Fibroblast of pulmonary artery (primary cell): ENCODE data around the gene RPL3.

Source experiments
- DNase-seq: peaks from one replicate; pipeline ENCODE4 v3.0.0-alpha.2; 2010; ENCODE audit warnings: low read depth
- H3K4me3 ChIP-seq: replicated peaks from 2 replicates; pipeline ENCODE4 v1.5.1; 2011; ENCODE audit warnings: low read depth, mild to moderate bottlenecking, control low read depth, low read length, moderate library complexity
- CTCF ChIP-seq: IDR thresholded peaks from 2 replicates; pipeline ENCODE4 v1.5.1; 2011; ENCODE audit warnings: mild to moderate bottlenecking, control low read depth, low read length, inconsistent platforms; ENCODE audit errors: missing control alignments

RPL3 gene

GRCh38 chr22:39319284-39320022 lies at the start of gene RPL3:
RPL3 (minus strand) TSS chr22:39319623; CDS start chr22:39319597, 26 bp downstream.
- DNase-seq, result peak; percentile 99
- peak within 1 kb of the TSS; percentile 97 for H3K4me3 ChIP-seq
- peak; percentile 7 for TF ChIP-seq CTCF

DNA sequence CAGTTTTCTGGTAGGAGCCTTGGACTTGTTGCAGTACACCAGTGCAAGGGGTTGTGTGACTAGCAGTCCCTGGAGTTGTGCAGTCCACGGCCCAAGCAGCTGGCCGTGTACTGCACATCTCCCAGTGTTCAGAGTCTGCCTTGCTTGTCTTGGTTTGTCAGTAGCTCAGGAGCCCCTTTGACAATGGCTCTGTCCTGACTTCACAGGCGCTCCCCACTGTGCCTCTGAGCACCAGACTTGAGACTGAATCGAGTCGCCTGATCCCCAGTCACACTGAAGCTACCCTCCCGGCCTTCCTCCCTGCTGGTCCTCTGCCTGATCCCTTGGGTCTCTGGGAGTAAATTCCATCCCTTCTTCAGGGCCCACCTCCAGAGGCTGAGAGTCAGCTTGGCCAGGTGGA lies 49.8 kb upstream of the RPL3 start:
- no peak for DNase-seq
- H3K4me3 ChIP-seq, result no peak overlapping the region
- TF ChIP-seq CTCF, result no peak

GRCh38 chr22:39368461-39368911 lies 49.1 kb upstream of the RPL3 start:
- DNase-seq, result no peak
- TF ChIP-seq CTCF, result no peak
- H3K4me3 ChIP-seq, result no peak overlapping the region

DNA sequence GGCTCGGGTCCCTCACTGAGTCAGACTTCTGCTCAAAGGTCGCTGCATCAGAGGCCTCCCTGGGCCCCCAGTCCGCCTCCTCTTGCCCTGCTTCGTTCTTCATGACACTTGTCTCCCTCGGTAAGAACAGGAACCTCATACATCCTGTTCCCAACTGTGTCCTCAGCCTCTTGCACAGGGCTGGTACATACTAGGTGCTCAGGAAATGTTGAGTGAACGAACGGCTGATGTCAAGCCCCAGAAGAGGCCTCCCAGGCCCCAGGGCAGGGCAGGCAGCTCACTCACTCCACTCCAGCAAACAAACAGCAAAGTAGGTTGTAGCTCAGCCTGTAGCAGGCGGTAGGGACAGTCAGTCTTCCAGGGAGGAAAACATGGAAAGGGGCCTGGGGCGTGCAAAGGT lies 47.6 kb upstream of the RPL3 start:
- DNase-seq, result no peak
- TF ChIP-seq CTCF, result no peak
- no peak overlapping the region for H3K4me3 ChIP-seq

DNA sequence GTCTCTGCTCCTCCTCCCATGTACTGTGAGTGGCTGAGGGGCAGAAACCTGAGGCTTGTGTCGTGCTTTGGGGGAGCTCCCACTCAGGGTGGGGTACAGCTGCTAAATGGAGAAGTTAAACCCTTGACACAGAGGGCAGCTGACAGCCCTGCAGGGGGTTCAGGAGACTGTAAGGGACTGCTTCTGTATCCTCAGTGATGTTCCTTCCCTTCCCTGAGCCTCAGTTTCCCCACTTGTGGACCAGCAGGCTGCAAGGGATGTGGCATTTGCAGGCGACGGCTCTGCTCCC lies 46.0 kb upstream of the RPL3 start:
- no peak overlapping the region for H3K4me3 ChIP-seq
- no peak for TF ChIP-seq CTCF
- no peak for DNase-seq

DNA sequence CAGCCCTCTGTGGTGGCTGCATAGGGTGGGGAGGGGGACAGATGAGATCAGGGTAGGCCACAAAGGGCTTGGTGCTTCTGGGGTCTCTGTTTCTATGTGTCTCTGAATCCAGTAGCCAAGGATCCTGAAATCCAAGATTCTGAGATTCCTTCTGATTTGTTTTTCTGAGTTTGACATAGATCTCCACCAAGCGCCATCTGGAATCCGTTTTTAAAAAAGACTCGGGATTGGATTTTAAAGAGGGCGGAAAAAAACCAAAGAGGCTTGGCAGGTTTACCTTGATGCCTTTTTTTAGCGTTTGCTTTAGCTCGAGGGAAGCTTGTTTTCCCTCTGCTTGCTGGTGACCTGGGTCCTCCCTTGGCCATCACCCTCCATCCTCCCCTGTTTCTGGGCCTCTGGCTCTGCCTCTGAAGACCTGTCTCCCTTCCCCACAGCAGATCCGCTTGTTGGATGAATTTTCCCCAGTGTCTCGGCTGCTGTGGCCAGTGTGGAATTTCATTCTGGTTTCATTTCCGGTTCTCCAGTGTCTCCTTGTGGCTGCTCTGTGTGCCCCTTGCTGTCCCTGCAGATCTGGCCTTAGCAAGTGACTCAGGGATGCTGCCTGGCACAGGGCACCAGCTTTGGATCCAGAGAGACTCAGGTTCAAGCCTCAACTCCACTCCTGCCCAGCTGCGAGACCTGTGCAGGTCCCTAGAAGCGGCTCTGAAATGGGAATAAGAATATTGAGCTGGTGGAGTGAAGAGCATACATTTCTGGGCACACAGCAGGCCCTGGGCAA lies 45.5 kb upstream of the RPL3 start:
- TF ChIP-seq CTCF, result no peak
- DNase-seq, result no peak
- H3K4me3 ChIP-seq, result no peak overlapping the region
